Measurements from ENCODE around the gene ZNF629. TPM values are rescaled to one million over a fixed set of nuclear protein-coding genes. Genes with fewer than 3 reads are reported as not detected.

ZNF629 gene
- total RNA-seq, 1 experiment from 2014 or later = 18.4 TPM

GRCh38 chr16:30786936-30787612 is at the start of gene ZNF629 (continued):
- TF ChIP-seq CTCF (IDR thresholded peaks at IDR 0.05 in 2 of 3, conservative IDR thresholded peaks at IDR 0.05 in 1 of 3; ENCODE audit: borderline replicate concordance in 1 of 3, insufficient read depth in 1 of 3, low read depth in 2 of 3, low read length in 2 of 3) = no peak
- no peak for TF ChIP-seq CEBPB (IDR thresholded peaks at IDR 0.05; ENCODE audit: low read depth)
- TF ChIP-seq YY1 (IDR thresholded peaks at IDR 0.05; ENCODE audit: extremely low read depth, insufficient replicate concordance, low read depth, low read length) = peak; percentile 13

- H4K20me1 ChIP-seq (ENCODE audit: insufficient read depth) = no peaks in the 10 kb centered on the region
- BruUV-seq (replicated peaks) = no TSS peak
- POLR2A ChIA-PET = no interaction called here
- H3K79me2 ChIP-seq (ENCODE audit: insufficient read depth, low read length) = no peaks in the 10 kb centered on the region
- no peaks in the 10 kb centered on the region for H3K9me3 ChIP-seq (ENCODE audit: control insufficient read depth in 1 of 2, insufficient read depth in 1 of 2, low read depth in 1 of 2, low read length in 2 of 2)
- CTCF ChIA-PET = no interaction called here
- no peaks in the 10 kb centered on the region for H3K36me3 ChIP-seq (ENCODE audit: control insufficient read depth in 1 of 2, insufficient read depth in 2 of 2, low read length in 2 of 2)
- TF ChIP-seq YY1 (IDR thresholded peaks at IDR 0.05; ENCODE audit: extremely low read depth, insufficient replicate concordance, low read depth, low read length) = no peak
- TF ChIP-seq JUND (IDR thresholded peaks at IDR 0.05) = no peak
- TF ChIP-seq FOSL1 (IDR thresholded peaks at IDR 0.05; ENCODE audit: low read depth) = no peak
- no peak overlapping the region for H3K4me2 ChIP-seq (ENCODE audit: low read length)
- no peak overlapping the region for H3K9ac ChIP-seq (ENCODE audit: low read length)
- RAD21 ChIA-PET (ENCODE audit: low non-redundant PET in 1 of 2, low total read pairs in 2 of 2, uncharacterized antibody in 2 of 2, unreplicated experiment in 2 of 2) = no interaction called here
- intact Hi-C loops (cut with micrococcal nuclease) = no loop called here
- H2AFZ ChIP-seq (ENCODE audit: low read depth, low read length, poor library complexity, severe bottlenecking) = no peak overlapping the region
- ATAC-seq = no peak
- no peak overlapping the region for H3K27ac ChIP-seq (ENCODE audit: low read depth, low read length)
- H3K9me2 ChIP-seq (ENCODE audit: insufficient read depth) = no peaks in the 10 kb centered on the region
- H3K4me3 ChIP-seq (replicated peaks in 1 of 2; ENCODE audit: low read depth in 1 of 2, low read length in 2 of 2) = no peak overlapping the region
- DNase-seq (ENCODE audit: low read depth, low spot score) = no peak
- peaks cover 0 to under 1% of the 10 kb centered on the region in 2 experiments; a peak in 1 of 4 replicates for H3K4me1 ChIP-seq (ENCODE audit: control insufficient read depth in 1 of 2, insufficient read depth in 2 of 2, low read length in 2 of 2)
- no peaks in the 10 kb centered on the region for H3K27me3 ChIP-seq (ENCODE audit: insufficient read depth, low read length)
Measured at GRCh38 chr16:30834130-30834740, 47.2 kb upstream of the ZNF629 start.
